Measurements from ENCODE around the gene KCTD18.

Gene KCTD18

DNA sequence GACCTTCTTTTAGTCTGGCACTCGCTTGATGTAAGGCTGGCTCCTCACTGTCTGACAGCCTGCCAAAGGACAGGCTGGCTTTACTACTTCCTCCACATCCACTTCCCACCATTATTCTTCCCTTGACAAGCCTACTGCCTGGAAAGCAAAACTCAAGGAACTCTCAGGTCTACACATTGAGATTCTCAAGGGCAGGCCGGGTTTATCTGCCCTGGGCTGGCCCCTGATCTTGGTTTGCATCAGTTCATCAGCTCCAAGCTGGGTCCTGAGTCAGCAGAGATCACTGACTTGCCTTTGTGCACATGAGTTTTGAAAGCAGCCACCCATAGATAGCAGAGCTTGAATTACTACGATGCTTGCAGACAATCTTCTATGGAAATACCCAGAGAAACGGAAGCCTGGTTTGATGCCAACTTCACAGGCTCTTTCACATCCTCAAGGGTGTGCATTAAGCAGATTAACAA, 53.9 kb downstream of the KCTD18 start:
- no peak for DNase-seq (ENCODE audit: low read depth in 1 of 2, low spot score in 1 of 2)

DNA sequence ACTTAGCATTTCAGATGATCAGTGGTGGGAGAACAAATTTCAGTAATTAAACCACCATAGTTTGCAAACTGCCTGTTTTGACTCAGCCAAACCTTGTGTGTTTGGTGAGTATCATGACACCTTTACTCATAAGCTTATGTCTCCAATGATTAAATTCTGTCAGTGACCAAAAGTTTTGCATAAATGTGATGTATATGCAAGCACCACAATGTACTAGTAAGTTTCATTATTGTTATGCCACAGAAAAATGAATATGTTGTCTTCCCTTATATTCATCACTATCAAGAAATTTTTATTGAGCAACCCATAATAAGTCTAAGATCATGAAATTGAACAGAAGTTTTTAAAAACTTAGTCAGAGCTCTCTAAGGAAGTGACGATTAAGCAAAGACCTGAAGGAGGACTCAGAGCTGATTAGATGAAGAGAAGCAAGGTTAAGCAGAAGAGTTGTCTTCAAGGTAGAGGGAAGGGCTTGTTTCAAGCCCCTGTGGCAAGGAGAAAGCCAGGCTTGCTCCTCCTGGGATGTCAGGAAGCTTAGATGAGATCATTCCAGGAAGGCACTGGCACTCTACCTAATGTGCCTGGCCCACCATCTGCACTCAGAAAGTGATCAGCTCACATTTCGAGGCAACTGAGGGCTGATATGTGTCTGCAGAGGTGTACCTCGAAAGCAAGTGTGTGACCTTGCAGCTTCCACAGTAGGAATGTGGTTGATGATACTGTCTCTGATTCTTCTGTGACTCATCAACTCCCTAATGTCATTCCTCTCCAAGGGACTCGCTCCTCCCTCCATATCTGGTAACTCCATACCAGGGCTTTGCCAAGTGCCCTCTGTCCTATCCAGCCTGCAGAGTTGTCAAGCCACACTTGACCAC, 54.7 kb downstream of the KCTD18 start:
- DNase-seq (ENCODE audit: low read depth in 1 of 2, low spot score in 1 of 2), result no peak

DNA sequence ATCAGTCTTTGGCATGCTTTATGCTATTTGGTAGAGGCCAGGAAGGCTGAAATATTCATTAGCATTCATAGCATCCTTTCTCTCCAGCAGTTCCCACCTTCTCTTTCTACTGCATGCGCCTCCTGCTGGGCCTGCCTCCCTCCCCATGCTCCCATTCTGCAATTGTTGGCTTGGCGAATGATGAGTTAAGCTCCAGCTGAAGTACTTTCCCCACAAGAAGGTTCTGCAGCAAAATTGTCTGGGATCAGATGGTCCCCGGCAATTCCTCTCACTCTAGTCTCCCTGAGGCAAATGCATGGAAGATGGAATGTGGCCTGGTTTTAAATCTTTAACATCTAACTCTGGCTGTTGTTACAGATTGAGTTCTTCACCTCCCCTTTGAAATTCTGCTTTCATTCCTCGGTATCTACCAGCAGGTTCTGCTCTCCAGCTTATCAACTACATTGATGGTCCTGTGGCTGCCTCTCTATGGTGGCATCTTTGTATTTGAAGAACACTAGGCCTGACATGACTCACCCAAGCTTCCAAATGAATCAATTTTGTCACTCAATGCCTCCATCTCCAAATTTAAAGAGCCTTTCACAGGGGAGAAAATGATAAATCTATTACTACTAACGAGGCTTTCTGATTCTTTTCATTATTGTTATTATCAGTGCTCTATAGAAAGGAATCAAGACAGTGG, 55.9 kb downstream of the KCTD18 start:
- no peak for DNase-seq (ENCODE audit: low read depth in 1 of 2, low spot score in 1 of 2)

DNA sequence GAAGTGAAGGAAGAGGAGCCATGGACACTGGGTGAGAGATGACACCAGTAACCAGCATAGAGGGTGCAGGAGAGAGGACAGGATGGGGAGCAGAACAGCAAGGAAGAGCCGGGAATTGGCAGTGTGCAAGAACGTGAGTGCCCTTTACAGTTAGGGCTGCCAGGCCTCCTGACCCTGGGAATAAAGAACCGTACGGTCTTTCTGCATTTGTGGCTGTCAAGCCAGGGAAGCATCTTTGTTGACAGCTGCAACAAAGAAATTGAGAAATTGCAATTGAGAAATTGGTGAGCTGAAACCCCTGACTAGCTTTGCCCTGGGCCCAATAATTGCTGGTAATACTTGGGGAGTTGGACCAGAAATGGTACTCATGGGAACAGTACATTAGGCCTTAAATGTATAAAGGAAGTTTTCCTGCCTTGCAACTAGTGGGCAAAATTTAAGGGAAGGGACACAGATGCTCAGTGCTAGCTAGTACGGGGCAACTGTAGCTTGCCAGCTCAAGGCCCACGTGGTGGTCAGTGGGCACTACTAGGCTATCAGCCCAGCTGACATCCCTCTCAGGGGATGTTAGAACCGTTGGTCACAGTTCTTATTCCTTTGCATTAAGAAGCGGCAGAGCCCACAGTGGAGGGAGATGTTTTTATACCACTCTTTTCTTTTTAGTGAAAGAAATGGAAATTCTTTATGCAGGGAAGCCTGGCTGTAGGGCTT, 56.6 kb downstream of the KCTD18 start:
- no peak for DNase-seq (ENCODE audit: low read depth in 1 of 2, low spot score in 1 of 2)

DNA sequence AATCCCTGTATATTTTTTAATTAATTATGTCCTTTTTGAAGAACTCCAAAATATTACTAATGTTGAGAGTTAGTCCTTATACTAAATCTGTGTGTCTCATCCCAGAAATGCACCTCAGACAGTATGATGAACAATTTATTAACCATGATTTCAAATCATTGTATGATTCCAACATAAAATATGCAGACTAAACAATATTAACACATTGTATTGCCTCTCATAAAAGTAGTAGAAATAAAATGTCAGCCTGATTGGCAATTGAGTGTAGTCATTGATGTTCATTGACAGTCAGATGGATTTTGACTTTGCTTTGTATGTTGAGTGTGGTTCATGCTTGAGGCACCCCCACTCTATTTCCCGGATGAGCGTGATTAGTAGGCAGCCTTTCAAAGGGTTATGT, 57.5 kb downstream of the KCTD18 start:
- DNase-seq (ENCODE audit: low read depth in 1 of 2, low spot score in 1 of 2), result no peak

DNA sequence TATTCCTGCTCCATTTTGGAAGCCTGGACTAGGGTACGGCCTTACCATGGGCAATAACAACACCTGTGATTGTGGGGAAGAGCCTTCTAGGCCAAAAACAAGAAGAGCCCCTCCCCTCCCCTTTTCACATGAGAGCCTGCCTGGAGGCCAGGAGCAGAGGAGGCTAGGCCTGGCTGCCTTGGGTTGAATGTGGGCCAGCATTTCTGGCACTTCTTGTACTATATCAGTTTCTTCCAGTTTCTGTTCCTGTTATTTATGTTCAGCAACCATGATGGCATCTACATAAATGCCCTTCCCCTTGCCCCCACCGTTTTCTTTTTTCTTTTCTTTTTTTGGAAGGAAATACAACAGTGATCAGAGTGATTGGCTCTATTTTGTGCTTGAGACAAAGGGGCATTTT, 58.4 kb downstream of the KCTD18 start:
- DNase-seq (ENCODE audit: low read depth in 1 of 2, low spot score in 1 of 2), result no peak

DNA sequence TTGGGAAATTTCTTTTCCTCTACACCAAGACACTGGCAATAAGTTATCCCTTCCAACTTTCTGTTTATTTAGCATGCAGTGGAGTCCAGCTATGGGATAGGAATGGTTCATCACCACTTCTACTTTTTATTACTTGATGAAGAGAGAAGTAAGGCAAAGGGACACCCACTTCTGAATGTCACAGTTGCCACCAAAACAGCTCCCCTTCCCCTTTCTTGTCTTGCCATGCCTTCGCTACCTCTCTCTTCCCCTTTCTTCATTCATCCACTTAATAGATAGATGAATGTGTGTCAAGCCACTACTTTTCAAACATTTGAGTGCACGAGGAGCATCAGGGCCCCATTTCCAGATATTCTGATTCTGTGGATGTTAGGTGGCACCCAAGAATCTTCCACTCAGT, 59.6 kb downstream of the KCTD18 start:
- no peak for DNase-seq (ENCODE audit: low read depth in 1 of 2, low spot score in 1 of 2)

DNA sequence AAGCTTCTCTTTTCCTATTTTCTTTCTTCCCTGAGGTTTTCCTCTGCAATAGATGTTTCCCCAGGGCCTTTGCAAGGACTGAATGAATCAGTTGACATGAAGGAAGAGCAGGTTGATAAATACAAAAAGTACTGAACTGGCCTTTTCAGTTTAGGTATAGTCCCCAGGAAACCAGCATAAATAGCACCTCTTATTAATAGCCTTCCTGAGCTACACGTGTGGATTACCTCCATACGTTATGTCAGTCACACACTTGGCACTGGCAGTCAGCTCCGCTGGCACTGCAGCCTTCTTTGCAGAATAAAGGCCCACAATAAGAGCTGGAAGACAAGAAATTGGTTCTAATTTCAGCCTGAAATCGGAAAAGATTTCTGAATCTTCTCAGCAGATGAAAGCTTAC, 60.7 kb downstream of the KCTD18 start:
- DNase-seq (ENCODE audit: low read depth in 1 of 2, low spot score in 1 of 2), result no peak

DNA sequence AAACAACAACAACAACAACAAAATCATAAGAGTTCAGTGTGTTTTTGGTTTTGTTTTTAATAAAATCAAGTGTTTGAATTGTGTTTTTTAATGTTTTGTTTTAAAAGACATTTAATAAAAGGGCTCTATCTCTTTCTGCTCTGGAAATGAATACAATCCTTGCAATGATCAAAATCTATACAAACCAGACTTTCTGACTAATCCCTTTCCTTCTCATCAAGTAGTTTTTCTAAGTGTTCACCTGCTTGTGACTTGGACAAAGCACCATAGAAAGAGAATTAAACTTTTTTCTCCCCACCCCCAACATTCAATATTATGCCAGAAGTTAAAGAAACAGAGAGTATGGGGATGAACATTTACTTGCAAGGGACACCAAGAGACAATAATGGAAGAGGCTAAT, 61.4 kb downstream of the KCTD18 start:
- no peak for DNase-seq (ENCODE audit: low read depth in 1 of 2, low spot score in 1 of 2)

DNA sequence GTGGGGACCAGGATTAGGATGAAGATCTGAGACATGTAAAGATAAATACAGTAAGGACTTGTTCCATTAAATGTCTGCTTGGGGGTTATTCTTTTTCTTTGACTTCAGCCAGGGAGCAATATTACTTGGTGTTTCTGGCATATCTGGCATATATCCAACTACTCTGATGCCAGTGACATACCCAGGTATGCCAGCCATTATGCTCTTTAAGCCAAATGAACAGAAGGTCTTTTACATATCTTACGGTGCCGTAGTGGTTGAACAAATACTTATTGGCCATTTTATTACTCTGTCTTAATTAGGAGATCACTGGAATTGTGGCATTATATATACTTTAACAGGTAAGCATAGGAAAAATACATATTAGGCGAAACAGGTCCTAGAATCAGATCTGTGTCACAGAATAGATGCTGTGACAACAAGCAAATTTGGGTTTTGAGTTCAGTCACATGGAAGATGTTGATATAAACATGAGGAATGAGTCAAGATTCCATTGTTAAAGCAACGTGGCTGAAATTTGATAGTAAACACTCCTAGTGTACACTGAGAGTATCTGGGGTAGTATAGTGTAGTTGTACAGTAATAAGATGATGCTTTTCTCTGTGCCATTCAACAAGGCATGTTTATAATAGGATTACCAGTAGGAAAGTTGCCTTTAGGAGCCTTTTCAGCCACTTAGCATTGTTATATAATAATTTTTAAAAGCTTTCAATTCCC, 62.6 kb downstream of the KCTD18 start:
- no peak for DNase-seq (ENCODE audit: low read depth in 1 of 2, low spot score in 1 of 2)

DNA sequence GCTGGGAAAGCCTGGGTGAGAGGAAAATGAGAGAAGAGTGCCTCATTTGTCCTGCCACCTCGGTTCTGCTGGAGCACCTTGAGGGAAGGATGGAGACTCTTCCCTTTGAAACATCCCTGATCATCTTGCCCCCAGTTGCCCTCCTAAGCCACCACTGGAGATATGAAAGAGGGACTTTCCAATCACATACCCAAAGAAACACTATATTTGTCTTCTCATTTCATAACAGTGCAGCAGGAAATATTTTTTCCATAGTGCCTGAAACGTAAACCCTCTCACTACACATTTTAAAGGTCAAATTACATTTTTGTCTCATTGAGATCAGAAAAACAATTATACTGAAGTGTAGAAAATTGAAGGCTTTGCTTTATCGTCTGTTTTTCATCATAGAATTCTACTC, 63.3 kb downstream of the KCTD18 start:
- no peak for DNase-seq (ENCODE audit: low read depth in 1 of 2, low spot score in 1 of 2)

DNA sequence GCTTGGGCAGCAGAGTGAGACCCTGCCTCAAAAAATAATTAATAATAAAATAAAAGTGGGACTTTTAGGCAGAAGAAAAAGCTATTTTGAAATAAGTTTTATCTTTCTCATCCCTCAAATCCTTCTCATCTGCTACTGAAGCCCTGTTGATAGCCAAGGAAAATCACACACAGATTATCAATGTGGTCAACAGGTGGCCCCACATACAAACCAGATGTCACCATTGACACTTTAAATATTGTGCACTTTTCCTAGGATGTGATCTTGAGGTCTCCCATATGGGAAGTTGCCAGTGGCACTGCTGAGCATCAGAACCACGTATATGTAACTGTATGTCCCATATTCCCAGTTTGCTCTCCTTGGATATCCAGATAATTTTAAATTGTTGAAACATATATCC, 64.6 kb downstream of the KCTD18 start:
- DNase-seq (ENCODE audit: low read depth in 1 of 2, low spot score in 1 of 2), result no peak

DNA sequence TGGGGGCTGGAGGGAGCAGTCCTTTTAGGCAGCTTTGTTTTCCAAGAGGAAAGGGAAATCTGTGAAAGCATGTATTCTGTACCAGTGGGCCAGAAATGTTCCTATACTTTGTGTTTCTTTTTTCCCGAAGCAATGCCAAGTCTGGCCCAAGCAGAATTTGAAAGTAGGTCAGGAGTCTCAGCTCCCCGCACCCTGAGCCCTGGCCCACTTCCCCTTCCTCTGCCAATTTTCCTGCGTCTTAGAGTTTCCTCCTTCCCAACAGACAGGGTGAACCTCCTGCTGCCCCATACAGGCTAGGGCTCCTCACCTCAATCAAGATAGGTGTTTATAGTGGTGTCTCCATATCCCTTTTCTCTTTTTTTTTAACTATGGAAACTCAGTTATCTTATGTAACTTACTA, 65.3 kb downstream of the KCTD18 start:
- DNase-seq (ENCODE audit: low read depth in 1 of 2, low spot score in 1 of 2), result no peak

DNA sequence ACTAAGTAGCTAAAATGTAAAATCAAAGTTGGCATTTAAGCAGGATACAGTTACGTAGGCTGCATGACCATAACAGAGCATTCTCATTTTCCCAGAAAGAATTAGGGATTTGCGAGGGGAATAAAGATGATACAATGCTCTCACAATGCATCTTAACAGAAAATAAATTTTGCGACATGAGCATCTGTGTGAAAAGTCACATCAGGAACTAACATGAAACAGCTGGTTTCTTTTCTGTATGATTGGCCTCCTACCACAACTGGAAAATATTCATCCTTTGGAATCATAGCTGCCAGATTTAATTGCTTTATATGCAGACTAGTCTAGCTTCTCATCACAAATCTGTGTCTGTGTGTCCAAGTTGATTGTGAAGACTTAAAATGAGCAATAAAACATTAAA, 66.0 kb downstream of the KCTD18 start:
- DNase-seq (ENCODE audit: low read depth in 1 of 2, low spot score in 1 of 2), result no peak

DNA sequence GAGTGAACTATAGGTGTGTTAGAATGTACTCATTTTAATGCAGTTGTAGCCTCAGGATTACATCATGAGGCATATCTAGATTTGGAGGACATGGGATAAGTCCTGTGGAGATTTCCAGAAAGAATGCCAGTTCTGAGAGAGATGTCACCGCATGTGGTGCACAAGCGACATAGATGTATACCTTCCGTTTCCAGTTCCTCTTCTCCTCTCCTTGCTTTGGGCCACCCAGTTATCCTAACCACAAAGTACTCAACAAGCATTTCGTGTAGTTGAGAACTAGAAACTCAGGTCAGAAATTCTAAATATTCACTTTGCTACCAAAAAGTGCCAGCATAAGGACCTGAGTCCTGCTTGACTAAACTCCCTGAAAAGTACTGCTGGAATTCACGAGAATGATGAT, 66.5 kb downstream of the KCTD18 start:
- DNase-seq (ENCODE audit: low read depth in 1 of 2, low spot score in 1 of 2), result no peak

DNA sequence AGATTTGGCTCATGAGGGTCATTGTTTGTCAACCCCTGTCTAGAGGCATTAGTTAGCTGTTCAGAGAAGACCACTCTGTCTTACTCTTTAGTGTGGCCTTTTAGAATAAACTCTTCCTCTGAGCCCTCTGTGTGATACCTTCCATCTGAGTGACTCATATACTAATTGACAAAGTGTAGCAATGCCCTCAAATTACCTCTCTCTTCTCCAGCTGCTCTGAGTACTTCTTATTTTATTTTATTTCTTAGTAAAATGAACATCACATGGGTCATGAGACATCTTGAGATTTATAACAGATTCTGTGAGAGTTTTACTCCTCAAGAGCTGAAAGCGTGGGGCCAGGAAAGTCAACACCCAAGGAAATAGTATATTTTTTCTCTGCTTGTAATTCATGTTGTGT, 67.4 kb downstream of the KCTD18 start:
- no peak for DNase-seq (ENCODE audit: low read depth in 1 of 2, low spot score in 1 of 2)

DNA sequence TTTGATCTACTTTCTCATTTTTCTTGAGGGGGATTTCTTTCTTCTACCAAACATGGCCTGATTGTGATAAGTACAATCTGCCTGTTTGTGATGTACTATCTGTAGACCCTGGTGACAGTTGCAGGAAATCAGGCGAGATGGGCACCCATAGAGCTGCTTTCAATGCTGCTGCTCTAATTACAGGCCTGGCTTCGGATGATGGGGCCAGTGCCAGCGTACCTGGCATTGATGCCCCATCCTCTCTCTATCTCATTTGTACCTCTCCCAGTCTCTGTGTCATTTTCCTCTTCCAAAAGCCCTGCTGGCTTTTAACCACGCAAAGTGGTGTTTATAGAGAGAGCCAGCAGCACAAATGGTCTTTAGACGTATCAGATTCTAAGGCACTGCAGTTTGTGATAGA, 69.9 kb downstream of the KCTD18 start:
- no peak for DNase-seq (ENCODE audit: low read depth in 1 of 2, low spot score in 1 of 2)

Measured in stimulated activated CD4-positive, alpha-beta T cell treated with anti-CD3 and anti-CD28 coated beads, Interleukin-15, amount 100 ng/mL, for 1 hour (primary cell).